ENCODE data around the gene KCNK5. TPM values are rescaled to one million over a fixed set of nuclear protein-coding genes. Genes with fewer than 3 reads are reported as not detected.

The KCNK5 gene
- total and polyA plus RNA-seq, 2 donors (not counting 3 experiments of a cell fraction or from before 2014, with no cell fraction given): not detected

DNA sequence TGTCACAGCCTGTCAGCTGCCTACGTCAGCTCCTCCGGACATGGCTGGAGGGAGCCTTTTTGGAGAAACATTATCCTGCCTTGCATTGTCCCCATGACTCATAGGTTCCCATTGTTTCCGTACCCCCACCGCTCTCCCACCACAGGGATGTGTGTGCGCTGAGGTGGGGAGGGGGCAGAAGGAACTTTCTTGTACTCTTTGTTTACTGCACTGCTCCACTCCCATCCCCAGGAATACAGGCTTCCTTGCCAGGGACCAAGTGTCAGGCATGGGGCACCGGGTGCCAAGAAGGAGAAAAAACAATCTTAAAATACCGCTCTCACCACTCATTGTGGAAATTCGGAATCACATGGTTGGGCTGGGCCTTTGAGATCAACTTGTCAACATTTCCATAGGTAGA is 51.0 kb downstream of the KCNK5 start:
- H3K9me1 ChIP-seq (replicated peaks; ENCODE audit: control insufficient read depth, extremely low read depth, insufficient read depth, low read length): no peaks in the 10 kb centered on the region
- intact Hi-C loops (cut with micrococcal nuclease) (no loop called here), dilution Hi-C loops (cut with MboI; ENCODE audit: extremely low pct_ligation_motif_present, low sequenced_read_pairs) (no loop called here)
- no peak overlapping the region for H2AFZ ChIP-seq (ENCODE audit: low read depth, low read length)
- no peak for FAIRE-seq
- POLR2A ChIA-PET: no interaction called here
- no peaks in the 10 kb centered on the region for H4K20me1 ChIP-seq (replicated peaks; ENCODE audit: control insufficient read depth, extremely low read depth, insufficient read depth, low read length)
- no peak for DNase-seq (ENCODE audit: low read depth, low spot score)
- CTCF ChIA-PET: no interaction called here
- H3K4me1 ChIP-seq (ENCODE audit: control insufficient read depth, extremely low read depth, insufficient read depth, low read length): no peaks in the 10 kb centered on the region
- no peak overlapping the region for H3K4me2 ChIP-seq (ENCODE audit: insufficient read depth, low read length)
- H3K9me3 ChIP-seq (replicated peaks; ENCODE audit: control insufficient read depth, insufficient read depth, low read length): no peaks in the 10 kb centered on the region
- H3K9ac ChIP-seq (replicated peaks; ENCODE audit: extremely low read depth, insufficient read depth, low read length): no peak overlapping the region
- H3K27ac ChIP-seq (ENCODE audit: insufficient read depth, low read depth, low read length): no peak overlapping the region
- BruUV-seq (replicated peaks): no TSS peak
- no peak for TF ChIP-seq GATA2 (IDR thresholded peaks at IDR 0.05; ENCODE audit: insufficient read depth, insufficient read length, low read depth, low read length)
- TF ChIP-seq FOS (IDR thresholded peaks at IDR 0.05; ENCODE audit: borderline replicate concordance, insufficient read depth, low read length): no peak
- TF ChIP-seq MYC (IDR thresholded peaks at IDR 0.05; ENCODE audit: low read depth, low read length): no peak
- TF ChIP-seq JUN (IDR thresholded peaks at IDR 0.05; ENCODE audit: borderline replicate concordance, insufficient read depth, insufficient read length, low read depth): no peak
- H3K4me3 ChIP-seq (replicated peaks in 1 of 3; ENCODE audit: insufficient read depth in 1 of 3, low read depth in 1 of 3, low read length in 3 of 3): no peak overlapping the region
- H3K27me3 ChIP-seq (ENCODE audit: control insufficient read depth in 2 of 2, insufficient read depth in 2 of 2, low read length in 2 of 2): no peaks in the 10 kb centered on the region
- H3K79me2 ChIP-seq (ENCODE audit: control insufficient read depth, insufficient read depth, low read length): no peaks in the 10 kb centered on the region
- no peaks in the 10 kb centered on the region for H3K36me3 ChIP-seq (ENCODE audit: control insufficient read depth in 2 of 2, extremely low read depth in 1 of 2, insufficient read depth in 2 of 2, low read length in 2 of 2)

DNA sequence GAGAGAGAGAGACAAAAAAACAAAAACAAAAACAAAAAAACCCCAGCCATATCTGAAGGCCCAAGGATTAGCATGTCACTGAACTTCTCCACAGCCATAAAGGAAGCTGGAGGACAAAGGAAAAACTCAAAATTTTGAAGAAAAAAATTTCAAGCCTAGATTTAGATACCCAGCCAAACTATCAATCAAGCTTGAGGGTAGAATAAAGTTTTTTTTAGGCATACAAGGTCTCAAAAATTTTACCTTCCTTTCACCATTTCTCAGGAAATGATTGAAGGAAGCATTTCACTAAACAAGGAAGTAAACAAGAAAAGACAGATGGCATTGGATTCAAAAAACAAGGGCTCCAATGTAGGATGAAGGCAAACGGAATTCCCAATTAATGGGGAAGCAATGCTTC is 52.1 kb downstream of the KCNK5 start:
- Histone ChIP-seq H3K27me3 (ENCODE audit: control insufficient read depth in 2 of 2, insufficient read depth in 2 of 2, low read length in 2 of 2) (no peaks in the 10 kb centered on the region), H2AFZ (ENCODE audit: low read depth, low read length) (no peak overlapping the region), H3K9me1 (replicated peaks; ENCODE audit: control insufficient read depth, extremely low read depth, insufficient read depth, low read length) (no peaks in the 10 kb centered on the region), H3K4me3 (replicated peaks in 1 of 3; ENCODE audit: insufficient read depth in 1 of 3, low read depth in 1 of 3, low read length in 3 of 3) (no peak overlapping the region), H3K4me1 (ENCODE audit: control insufficient read depth, extremely low read depth, insufficient read depth, low read length) (no peaks in the 10 kb centered on the region), H3K79me2 (ENCODE audit: control insufficient read depth, insufficient read depth, low read length) (no peaks in the 10 kb centered on the region), H3K4me2 (ENCODE audit: insufficient read depth, low read length) (no peak overlapping the region), H3K27ac (ENCODE audit: insufficient read depth, low read depth, low read length) (no peak overlapping the region), H3K9me3 (replicated peaks; ENCODE audit: control insufficient read depth, insufficient read depth, low read length) (no peaks in the 10 kb centered on the region), H3K36me3 (ENCODE audit: control insufficient read depth in 2 of 2, extremely low read depth in 1 of 2, insufficient read depth in 2 of 2, low read length in 2 of 2) (no peaks in the 10 kb centered on the region), H3K9ac (replicated peaks; ENCODE audit: extremely low read depth, insufficient read depth, low read length) (no peak overlapping the region), H4K20me1 (replicated peaks; ENCODE audit: control insufficient read depth, extremely low read depth, insufficient read depth, low read length) (no peaks in the 10 kb centered on the region)
- ChIA-PET CTCF (no interaction called here), POLR2A (no interaction called here)
- no peak for TF ChIP-seq POLR2AphosphoS5 (IDR thresholded peaks at IDR 0.05; ENCODE audit: insufficient read depth, low read depth, low read length)
- TF ChIP-seq JUN (IDR thresholded peaks at IDR 0.05; ENCODE audit: borderline replicate concordance, insufficient read depth, insufficient read length, low read depth): no peak
- TF ChIP-seq, protein P1, sequence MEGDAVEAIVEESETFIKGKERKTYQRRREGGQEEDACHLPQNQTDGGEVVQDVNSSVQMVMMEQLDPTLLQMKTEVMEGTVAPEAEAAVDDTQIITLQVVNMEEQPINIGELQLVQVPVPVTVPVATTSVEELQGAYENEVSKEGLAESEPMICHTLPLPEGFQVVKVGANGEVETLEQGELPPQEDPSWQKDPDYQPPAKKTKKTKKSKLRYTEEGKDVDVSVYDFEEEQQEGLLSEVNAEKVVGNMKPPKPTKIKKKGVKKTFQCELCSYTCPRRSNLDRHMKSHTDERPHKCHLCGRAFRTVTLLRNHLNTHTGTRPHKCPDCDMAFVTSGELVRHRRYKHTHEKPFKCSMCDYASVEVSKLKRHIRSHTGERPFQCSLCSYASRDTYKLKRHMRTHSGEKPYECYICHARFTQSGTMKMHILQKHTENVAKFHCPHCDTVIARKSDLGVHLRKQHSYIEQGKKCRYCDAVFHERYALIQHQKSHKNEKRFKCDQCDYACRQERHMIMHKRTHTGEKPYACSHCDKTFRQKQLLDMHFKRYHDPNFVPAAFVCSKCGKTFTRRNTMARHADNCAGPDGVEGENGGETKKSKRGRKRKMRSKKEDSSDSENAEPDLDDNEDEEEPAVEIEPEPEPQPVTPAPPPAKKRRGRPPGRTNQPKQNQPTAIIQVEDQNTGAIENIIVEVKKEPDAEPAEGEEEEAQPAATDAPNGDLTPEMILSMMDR (IDR thresholded peaks at IDR 0.05; ENCODE audit: extremely low read depth in 1 of 2, insufficient read depth in 1 of 2, low read depth in 1 of 2, low read length in 2 of 2): no peak
- TF ChIP-seq MYC (IDR thresholded peaks at IDR 0.05; ENCODE audit: low read depth, low read length): no peak
- no peak for TF ChIP-seq EZH2 (IDR thresholded peaks at IDR 0.05; ENCODE audit: borderline replicate concordance, low read depth, low read length, severe bottlenecking)
- TF ChIP-seq FOS (IDR thresholded peaks at IDR 0.05; ENCODE audit: borderline replicate concordance, insufficient read depth, low read length): no peak
- TF ChIP-seq GATA2 (IDR thresholded peaks at IDR 0.05; ENCODE audit: insufficient read depth, insufficient read length, low read depth, low read length): no peak
- TF ChIP-seq, protein P2, sequence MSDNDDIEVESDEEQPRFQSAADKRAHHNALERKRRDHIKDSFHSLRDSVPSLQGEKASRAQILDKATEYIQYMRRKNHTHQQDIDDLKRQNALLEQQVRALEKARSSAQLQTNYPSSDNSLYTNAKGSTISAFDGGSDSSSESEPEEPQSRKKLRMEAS (IDR thresholded peaks at IDR 0.05; ENCODE audit: insufficient read depth, insufficient read length): no peak
- no peak for TF ChIP-seq POLR2A (IDR thresholded peaks at IDR 0.05; ENCODE audit: low read depth, low read length)
- DNase-seq (ENCODE audit: low read depth, low spot score) (no peak), FAIRE-seq (no peak)
- dilution Hi-C loops (cut with MboI; ENCODE audit: extremely low pct_ligation_motif_present, low sequenced_read_pairs) (no loop called here), intact Hi-C loops (cut with micrococcal nuclease) (no loop called here)
- BruUV-seq (replicated peaks): no TSS peak
